AG10803 (cell line): ENCODE results near the gene C16orf89.
"Not testable (repeated sequence)": the region's sequence is repeated elsewhere in the genome, so short reads cannot be mapped to it uniquely, and the experiment has no call there.

ENCODE experiments used
- DNase-seq: peaks from one replicate; pipeline ENCODE4 v3.0.0; 2010; ENCODE audit warnings: low read depth
- H3K4me3 ChIP-seq: 2 replicates; pipeline ENCODE4 v1.5.1; 2011; ENCODE audit warnings: mild to moderate bottlenecking, low read length, control low read depth
- CTCF ChIP-seq: conservative IDR thresholded peaks from 2 replicates; pipeline ENCODE4 v1.5.1; 2011; ENCODE audit warnings: mild to moderate bottlenecking, low read length, control low read depth, inconsistent platforms

Gene C16orf89

GRCh38 chr16:5088936-5089335 is 23.2 kb upstream of the C16orf89 start:
- DNase-seq, H3K4me3 ChIP-seq: not testable (repeated sequence)

GRCh38 chr16:5088086-5088790 is 22.5 kb upstream of the C16orf89 start:
- not testable (repeated sequence) for DNase-seq, H3K4me3 ChIP-seq

GRCh38 chr16:5085716-5086115 is 20.0 kb upstream of the C16orf89 start:
- H3K4me3 ChIP-seq, DNase-seq: not testable (repeated sequence)

GRCh38 chr16:5084802-5085201 is 19.0 kb upstream of the C16orf89 start:
- TF ChIP-seq CTCF: peak; percentile 63
- DNase-seq: peak; percentile 38
- not testable (repeated sequence) for H3K4me3 ChIP-seq

GRCh38 chr16:5084099-5084731 is 18.5 kb upstream of the C16orf89 start:
- DNase-seq, H3K4me3 ChIP-seq: not testable (repeated sequence)

GRCh38 chr16:5083646-5084045 is 17.9 kb upstream of the C16orf89 start:
- not testable (repeated sequence) for H3K4me3 ChIP-seq, DNase-seq

GRCh38 chr16:5080996-5081395 is 15.2 kb upstream of the C16orf89 start:
- not testable (repeated sequence) for DNase-seq, H3K4me3 ChIP-seq

GRCh38 chr16:5080461-5080860 is 14.7 kb upstream of the C16orf89 start:
- not testable (repeated sequence) for DNase-seq, H3K4me3 ChIP-seq

- TF ChIP-seq CTCF: no peak
- no peak for DNase-seq
Observed at GRCh38 chr16:5078626-5079025, 12.9 kb upstream of the C16orf89 start.

GRCh38 chr16:5077304-5077703 is 11.5 kb upstream of the C16orf89 start:
- no peak overlapping the region for H3K4me3 ChIP-seq
- no peak for TF ChIP-seq CTCF
- DNase-seq: no peak

More at GRCh38 chr16:5078626-5079025, 12.9 kb upstream of the C16orf89 start:
- no peak overlapping the region for H3K4me3 ChIP-seq

- DNase-seq: no peak
- TF ChIP-seq CTCF: no peak
- H3K4me3 ChIP-seq: no peak overlapping the region
Observed at GRCh38 chr16:5075637-5076036, 9.9 kb upstream of the C16orf89 start.

- not testable (repeated sequence) for H3K4me3 ChIP-seq, DNase-seq
Observed at GRCh38 chr16:5073771-5074170, 8.0 kb upstream of the C16orf89 start.
